HAP-1 (cell line): Measurements from ENCODE around the gene PSME4.

ENCODE experiments used
- DNase-seq, 2 experiments: peaks; one replicate each; pipeline ENCODE4 v3.0.0-alpha.2; 2016 to 2020; ENCODE audit warnings: low spot score in 2 of 2
- H3K27me3 ChIP-seq: fragments of 250-450 bp; sonication (Bioruptor Pico); 2 replicates; pipeline ENCODE4 v1.5.1; 2020; ENCODE audit warnings: low read depth, mild to moderate bottlenecking, moderate library complexity
- H3K36me3 ChIP-seq: fragments of 250-450 bp; sonication (Bioruptor Pico); replicated peaks from 2 replicates; pipeline ENCODE4 v1.5.1; 2020; ENCODE audit warnings: mild to moderate bottlenecking
- H3K4me1 ChIP-seq: fragments of 250-450 bp; sonication (Bioruptor Pico); 2 replicates; pipeline ENCODE4 v1.5.1; 2020; ENCODE audit warnings: mild to moderate bottlenecking
- H3K4me3 ChIP-seq: fragments of 250-450 bp; sonication (Bioruptor Pico); 2 replicates; pipeline ENCODE4 v1.5.1; 2020; ENCODE audit warnings: mild to moderate bottlenecking, moderate library complexity
- H3K9me3 ChIP-seq: fragments of 250-450 bp; sonication (Bioruptor Pico); 2 replicates; pipeline ENCODE4 v1.5.1; 2020; ENCODE audit warnings: mild to moderate bottlenecking, moderate library complexity
- in situ Hi-C: fragments of 300-500 bp; cut with MboI; formaldehyde crosslinking; loops from 3 replicates; pipeline ENCODE4 v1.14.3; 2020; ENCODE audit warnings: low sequenced_read_pairs, inconsistent platforms, mixed read lengths

PSME4 gene

GRCh38 chr2:53886406-53887280, 84.2 kb downstream of the PSME4 start:
- in situ Hi-C loops, result no loop called here
- H3K9me3 ChIP-seq, result no peaks in the 10 kb centered on the region

GRCh38 chr2:53884883-53885282, 85.9 kb downstream of the PSME4 start:
- peaks cover 60% of the 10 kb centered on the region for H3K36me3 ChIP-seq
- in situ Hi-C loops, result no loop called here
- no peaks in the 10 kb centered on the region for H3K27me3 ChIP-seq
- H3K9me3 ChIP-seq, result no peaks in the 10 kb centered on the region
- DNase-seq, result no peak
- H3K4me3 ChIP-seq, result no peak overlapping the region
- H3K4me1 ChIP-seq, result no peaks in the 10 kb centered on the region

More at GRCh38 chr2:53886406-53887280, 84.2 kb downstream of the PSME4 start:
- H3K27me3 ChIP-seq, result no peaks in the 10 kb centered on the region
- no peaks in the 10 kb centered on the region for H3K4me1 ChIP-seq
- H3K36me3 ChIP-seq, result peaks cover 69% of the 10 kb centered on the region
- DNase-seq, result no peak
- H3K4me3 ChIP-seq, result no peak overlapping the region

- H3K36me3 ChIP-seq, result peaks cover 39% of the 10 kb centered on the region
- no peak overlapping the region for H3K4me3 ChIP-seq
- no peak for DNase-seq
- peaks cover 14% of the 10 kb centered on the region for H3K4me1 ChIP-seq
- in situ Hi-C loops, result no loop called here
- no peaks in the 10 kb centered on the region; the same call in 1 of the 2 replicates for H3K9me3 ChIP-seq
- H3K27me3 ChIP-seq, result no peaks in the 10 kb centered on the region
Measured at GRCh38 chr2:53881986-53882385, 88.8 kb downstream of the PSME4 start.

GRCh38 chr2:53881360-53881759, 89.4 kb downstream of the PSME4 start:
- H3K9me3 ChIP-seq, result no peaks in the 10 kb centered on the region; the same call in 1 of the 2 replicates
- H3K36me3 ChIP-seq, result peaks cover 33% of the 10 kb centered on the region

GRCh38 chr2:53880756-53881155, 90.0 kb downstream of the PSME4 start:
- Histone ChIP-seq H3K9me3 (no peaks in the 10 kb centered on the region; the same call in 1 of the 2 replicates), H3K4me1 (peaks cover 14% of the 10 kb centered on the region), H3K27me3 (no peaks in the 10 kb centered on the region), H3K36me3 (peaks cover 31% of the 10 kb centered on the region), H3K4me3 (no peak overlapping the region)
- no peak for DNase-seq
- in situ Hi-C loops, result no loop called here

More at GRCh38 chr2:53881360-53881759, 89.4 kb downstream of the PSME4 start:
- Histone ChIP-seq H3K4me3 (no peak overlapping the region), H3K27me3 (no peaks in the 10 kb centered on the region), H3K4me1 (peaks cover 14% of the 10 kb centered on the region)
- no peak for DNase-seq
- in situ Hi-C loops, result no loop called here

GRCh38 chr2:53877556-53877955, 93.2 kb downstream of the PSME4 start:
- no peaks in the 10 kb centered on the region for H3K27me3 ChIP-seq
- H3K36me3 ChIP-seq, result peaks cover 41% of the 10 kb centered on the region
- H3K4me1 ChIP-seq, result peaks cover 14% of the 10 kb centered on the region
- H3K4me3 ChIP-seq, result no peak overlapping the region
- no peaks in the 10 kb centered on the region; the same call in 1 of the 2 replicates for H3K9me3 ChIP-seq
- no peak for DNase-seq
- in situ Hi-C loops, result no loop called here

GRCh38 chr2:53877112-53877511, 93.7 kb downstream of the PSME4 start:
- Histone ChIP-seq H3K36me3 (peaks cover 39% of the 10 kb centered on the region), H3K4me3 (no peak overlapping the region), H3K27me3 (no peaks in the 10 kb centered on the region), H3K9me3 (no peaks in the 10 kb centered on the region; the same call in 1 of the 2 replicates), H3K4me1 (peaks cover 14% of the 10 kb centered on the region)
- no peak for DNase-seq
- in situ Hi-C loops, result no loop called here

- no peak overlapping the region for H3K4me3 ChIP-seq
- no peak for DNase-seq
- no peaks in the 10 kb centered on the region for H3K27me3 ChIP-seq
- H3K4me1 ChIP-seq, result peaks cover 14% of the 10 kb centered on the region
- H3K9me3 ChIP-seq, result no peaks in the 10 kb centered on the region; the same call in 1 of the 2 replicates
- in situ Hi-C loops, result no loop called here
- peaks cover 31% of the 10 kb centered on the region for H3K36me3 ChIP-seq
Measured at GRCh38 chr2:53874401-53874950, 96.3 kb downstream of the PSME4 start.

- DNase-seq, result no peak
- in situ Hi-C loops, result no loop called here
- H3K4me3 ChIP-seq, result no peak overlapping the region
- H3K36me3 ChIP-seq, result peaks cover 41% of the 10 kb centered on the region
- no peaks in the 10 kb centered on the region for H3K4me1 ChIP-seq
- no peaks in the 10 kb centered on the region for H3K27me3 ChIP-seq
- H3K9me3 ChIP-seq, result no peaks in the 10 kb centered on the region
Measured at GRCh38 chr2:53867773-53868172, 103.0 kb downstream of the PSME4 start.

GRCh38 chr2:53867169-53867568, 103.6 kb downstream of the PSME4 start:
- Histone ChIP-seq H3K9me3 (no peaks in the 10 kb centered on the region), H3K4me3 (no peak overlapping the region), H3K4me1 (no peaks in the 10 kb centered on the region), H3K36me3 (peaks cover 41% of the 10 kb centered on the region), H3K27me3 (no peaks in the 10 kb centered on the region)
- in situ Hi-C loops, result no loop called here
- no peak for DNase-seq

- in situ Hi-C loops, result no loop called here
- Histone ChIP-seq H3K4me1 (0 out of 2 replicates have a peak, but pooled peaks cover 2% of the 10 kb centered on the region), H3K36me3 (peaks cover 41% of the 10 kb centered on the region), H3K27me3 (no peaks in the 10 kb centered on the region), H3K4me3 (no peak overlapping the region), H3K9me3 (no peaks in the 10 kb centered on the region)
- DNase-seq, result no peak
Measured at GRCh38 chr2:53865962-53866361, 104.8 kb downstream of the PSME4 start.

- DNase-seq, result no peak
- Histone ChIP-seq H3K9me3 (no peaks in the 10 kb centered on the region), H3K27me3 (no peaks in the 10 kb centered on the region), H3K4me1 (0 out of 2 replicates have a peak, but pooled peaks cover 2% of the 10 kb centered on the region), H3K36me3 (peaks cover 41% of the 10 kb centered on the region), H3K4me3 (no peak overlapping the region)
- in situ Hi-C loops, result no loop called here
Measured at GRCh38 chr2:53865264-53865663, 105.5 kb downstream of the PSME4 start.

- no peak overlapping the region for H3K4me3 ChIP-seq
- no peaks in the 10 kb centered on the region for H3K27me3 ChIP-seq
- DNase-seq, result no peak
- H3K9me3 ChIP-seq, result no peaks in the 10 kb centered on the region
- peaks cover 39% of the 10 kb centered on the region for H3K36me3 ChIP-seq
- peaks cover 4% of the 10 kb centered on the region; the same call in 1 of the 2 replicates for H3K4me1 ChIP-seq
- in situ Hi-C loops, result no loop called here
Measured at GRCh38 chr2:53863538-53864227, 107.1 kb downstream of the PSME4 start.

- H3K36me3 ChIP-seq, result peaks cover 30% of the 10 kb centered on the region
- in situ Hi-C loops, result no loop called here
- DNase-seq, result no peak
- H3K9me3 ChIP-seq, result no peaks in the 10 kb centered on the region
- H3K4me3 ChIP-seq, result no peak overlapping the region
- H3K27me3 ChIP-seq, result no peaks in the 10 kb centered on the region
- H3K4me1 ChIP-seq, result peaks cover 5% of the 10 kb centered on the region; the same call in 1 of the 2 replicates
Measured at GRCh38 chr2:53861824-53862223, 109.0 kb downstream of the PSME4 start.
